Naive thymus-derived CD4-positive, alpha-beta T cell (primary cell): ENCODE results near the gene CWC27. TPM values are rescaled to one million over a fixed set of nuclear protein-coding genes. Genes with fewer than 3 reads are reported as not detected.

ENCODE experiments used
- ATAC-seq: fragments of 150-1000 bp; cut with Tn5 transposase; 2 replicates; pipeline ENCODE4 v1.10.0; 2021; ENCODE audit warnings: mild to moderate bottlenecking, moderate library complexity
- CTCF ChIA-PET: fragments of 350-600 bp; sonication (Branson Sonifier 250); formaldehyde crosslinking; loops from one replicate; lab custom pipeline; 2021; ENCODE audit warnings: antibody characterized with exemption; lab: Charles Lee
- POLR2A ChIA-PET: fragments of 350-600 bp; sonication (Branson Sonifier 250); formaldehyde crosslinking; loops from one replicate; lab custom pipeline; 2021; ENCODE audit warnings: antibody characterized with exemption, inconsistent platforms; lab: Charles Lee
- DNase-seq, 9 donors: peaks; one replicate each; pipeline versions ENCODE4 v3.0.0 to v3.0.0-alpha.2; 2020 to 2022; ENCODE audit warnings: mixed read lengths in 1 of 9
- H3K27ac ChIP-seq: one replicate; pipeline ENCODE4 v1.7.0; 2013; ENCODE audit warnings: mild to moderate bottlenecking, low read depth, low read length, moderate library complexity
- H3K27me3 ChIP-seq, 2 donors: one replicate each; pipeline ENCODE4 v1.7.0; 2013; ENCODE audit warnings: low read length in 2 of 2, mild to moderate bottlenecking in 2 of 2, moderate library complexity in 2 of 2; ENCODE audit not compliant: control insufficient read depth in 2 of 2, insufficient read depth in 2 of 2
- H3K36me3 ChIP-seq, 3 experiments: 1 replicate in 2 of 3; 2 replicates in 1 of 3; pipeline ENCODE4 v1.7.0; 2013; ENCODE audit warnings: low read length in 3 of 3, mild to moderate bottlenecking in 3 of 3, moderate library complexity in 1 of 3; ENCODE audit not compliant: insufficient read depth in 3 of 3, control insufficient read depth in 2 of 3
- H3K4me1 ChIP-seq, 2 donors: one replicate each; pipeline ENCODE4 v1.7.0; 2013; ENCODE audit warnings: low read length in 2 of 2, mild to moderate bottlenecking in 2 of 2, moderate library complexity in 1 of 2; ENCODE audit not compliant: control insufficient read depth in 2 of 2, insufficient read depth in 2 of 2
- H3K4me3 ChIP-seq: 2 replicates; pipeline ENCODE4 v1.7.0; 2013; ENCODE audit warnings: mild to moderate bottlenecking, low read length
- H3K9me3 ChIP-seq, 3 experiments: 1 replicate in 2 of 3; 2 replicates in 1 of 3; pipeline ENCODE4 v1.7.0; 2013; ENCODE audit warnings: low read length in 3 of 3; ENCODE audit not compliant: control insufficient read depth in 2 of 3
- H3K27ac Mint-ChIP-seq, 9 donors: one replicate each; pipeline ENCODE4 v1.8.0; 2020 to 2022; ENCODE audit warnings: mixed read lengths in 9 of 9, mild to moderate bottlenecking in 8 of 9, moderate library complexity in 5 of 9, inconsistent platforms in 2 of 9
- H3K27me3 Mint-ChIP-seq, 5 donors: one replicate each; pipeline ENCODE4 v1.8.0; 2021 to 2022; ENCODE audit warnings: mixed read lengths in 5 of 5, mild to moderate bottlenecking in 1 of 5
- H3K36me3 Mint-ChIP-seq, 5 donors: one replicate each; pipeline ENCODE4 v1.8.0; 2020 to 2022; ENCODE audit warnings: mixed read lengths in 5 of 5, mild to moderate bottlenecking in 3 of 5, inconsistent platforms in 1 of 5
- H3K4me1 Mint-ChIP-seq, 7 donors: one replicate each; pipeline ENCODE4 v1.8.0; 2020 to 2022; ENCODE audit warnings: mixed read lengths in 7 of 7, mild to moderate bottlenecking in 3 of 7, inconsistent platforms in 1 of 7
- H3K4me3 Mint-ChIP-seq, 10 donors: one replicate each; pipeline ENCODE4 v1.8.0; 2020 to 2022; ENCODE audit warnings: mild to moderate bottlenecking in 10 of 10, mixed read lengths in 10 of 10, moderate library complexity in 6 of 10, inconsistent platforms in 2 of 10
- H3K9me3 Mint-ChIP-seq, 11 donors: one replicate each; pipeline ENCODE4 v1.8.0; 2020 to 2022; ENCODE audit warnings: mixed read lengths in 11 of 11, mild to moderate bottlenecking in 4 of 11, inconsistent platforms in 1 of 11, moderate library complexity in 1 of 11
- intact Hi-C, 2 donors: fragments of 100-400 bp; cut with micrococcal nuclease; formaldehyde crosslinking; loops; one replicate each; pipeline ENCODE4 v1.15.1; 2023
- polyA plus RNA-seq, 2 donors: library from polyadenylated mRNA; unstranded; fragments of 300-500 nt; fragmentation: Illumina TruSeq; gene quantifications; one replicate each; pipeline ENCODE4 v1.2.3, GENCODE V29; 2021
- total RNA-seq, 6 experiments: library from RNA in 5 of 6; stranded (reverse) in 5 of 6; gene quantifications; 1 replicate in 5 of 6; 2 replicates in 1 of 6; pipeline ENCODE4 v1.2.3 and lab custom pipeline; 2021 to 2026

The CWC27 gene, protein sequence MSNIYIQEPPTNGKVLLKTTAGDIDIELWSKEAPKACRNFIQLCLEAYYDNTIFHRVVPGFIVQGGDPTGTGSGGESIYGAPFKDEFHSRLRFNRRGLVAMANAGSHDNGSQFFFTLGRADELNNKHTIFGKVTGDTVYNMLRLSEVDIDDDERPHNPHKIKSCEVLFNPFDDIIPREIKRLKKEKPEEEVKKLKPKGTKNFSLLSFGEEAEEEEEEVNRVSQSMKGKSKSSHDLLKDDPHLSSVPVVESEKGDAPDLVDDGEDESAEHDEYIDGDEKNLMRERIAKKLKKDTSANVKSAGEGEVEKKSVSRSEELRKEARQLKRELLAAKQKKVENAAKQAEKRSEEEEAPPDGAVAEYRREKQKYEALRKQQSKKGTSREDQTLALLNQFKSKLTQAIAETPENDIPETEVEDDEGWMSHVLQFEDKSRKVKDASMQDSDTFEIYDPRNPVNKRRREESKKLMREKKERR
- total RNA-seq (10 to 100 TPM; 17.8 to 27.4 (median 21.0) TPM), polyA plus RNA-seq (10 to 100 TPM; 28.4 to 41.8 TPM), total RNA-seq (lab: John Stamatoyannopoulos, UW) (47.8 reads per million, percentile 70 among the genes with 10 or more reads in this experiment)

DNA sequence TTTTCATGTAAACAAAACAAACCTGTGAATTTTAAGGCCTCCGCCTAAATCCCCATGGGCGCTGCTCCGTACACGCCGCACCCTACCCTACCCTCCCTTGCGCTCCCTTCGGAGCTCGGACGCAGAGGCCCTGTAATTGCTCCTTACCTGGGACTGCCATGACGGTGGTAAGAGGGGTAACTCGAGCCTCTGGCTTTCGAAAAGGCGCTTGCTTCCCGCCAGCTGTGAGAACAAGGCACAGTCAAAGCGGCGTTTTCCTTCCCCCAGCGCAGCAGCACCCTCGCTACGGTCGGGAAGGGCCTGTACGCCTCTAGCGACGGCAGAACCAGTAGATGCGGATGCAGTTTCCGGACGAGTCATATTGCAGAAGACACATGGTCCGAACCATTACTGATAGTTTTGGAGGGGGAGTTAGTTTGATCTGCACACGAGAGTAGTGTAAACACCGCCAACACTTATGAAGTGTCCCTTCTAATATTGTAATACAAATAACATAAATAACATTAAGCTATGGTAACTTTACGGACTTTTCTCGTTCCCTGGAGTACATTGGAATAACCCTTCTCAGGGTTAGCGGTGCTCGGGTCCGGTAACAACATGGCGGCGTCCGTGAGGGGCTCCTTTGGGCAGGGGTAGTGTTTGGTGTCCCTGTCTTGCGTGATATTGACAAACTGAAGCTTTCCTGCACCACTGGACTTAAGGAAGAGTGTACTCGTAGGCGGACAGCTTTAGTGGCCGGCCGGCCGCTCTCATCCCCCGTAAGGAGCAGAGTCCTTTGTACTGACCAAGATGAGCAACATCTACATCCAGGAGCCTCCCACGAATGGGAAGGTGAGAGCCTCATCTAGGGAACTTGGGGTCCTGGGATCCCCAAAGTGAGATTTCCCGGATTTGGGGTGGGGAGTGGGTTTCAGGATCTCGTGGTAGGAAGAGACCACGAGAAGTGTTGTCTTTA, at the start of gene CWC27, which contains the start of gene SREK1IP1:
Gene CWC27, plus strand, starts transcription at position 573 of the 955 bp plus-strand sequence. Its CDS starts 217 bp downstream, at position 790.
Gene SREK1IP1, minus strand, starts transcription at position 334 of the 955 bp plus-strand sequence. Its CDS starts 174 bp downstream, at position 160.
- peaks cover 21 to 37% of the 10 kb centered on the region in 2 donors for H3K4me1 ChIP-seq
- no peaks in the 10 kb centered on the region for H3K27me3 Mint-ChIP-seq
- H3K36me3 Mint-ChIP-seq, result peaks cover 4 to 11% (median 5%) of the 10 kb centered on the region in 5 donors
- H3K9me3 ChIP-seq, result no peaks in the 10 kb centered on the region
- ChIA-PET CTCF (interaction anchor here (0.6 to 2.0 kb wide), 3 partner anchors 10 to 715 kb away, joined by 3 to 5 read pairs (median 3); no protein-coding TSS in a partner anchor), POLR2A (interaction anchor here (0.5 to 2.0 kb wide), 11 partner anchors 9 to 1392 kb away, joined by 3 to 10 read pairs (median 3); partner anchors contain the start of genes CENPK, PPWD1, SHLD3 and TRAPPC13)
- peaks cover 0 to 11% (median 0%) of the 10 kb centered on the region in 3 experiments for H3K36me3 ChIP-seq
- intact Hi-C loops, result loop anchor here (1.0 to 5.0 kb wide), 11 partner anchors 16 to 1374 kb away; partner anchors contain the start of genes CENPK (in 2 of the 2), PPWD1 (in 2 of the 2), TRIM23 (in 2 of the 2) and ERBIN (in 1 of the 2)
- H3K27ac ChIP-seq, result peak within 1 kb of the TSS; percentile 88
- ATAC-seq, result peak; percentile 98
- no peaks in the 10 kb centered on the region for H3K9me3 Mint-ChIP-seq
- H3K4me3 Mint-ChIP-seq, result peak within 1 kb of the TSS; percentile 94 to 100 (median 99)
- DNase-seq, result peak; percentile 65 to 88 (median 83)
- H3K27me3 ChIP-seq, result no peaks in the 10 kb centered on the region
- peak within 1 kb of the TSS; percentile 90 for H3K4me3 ChIP-seq
- peak within 1 kb of the TSS; percentile 96 to 100 (median 98) for H3K27ac Mint-ChIP-seq
- H3K4me1 Mint-ChIP-seq, result peaks cover 34 to 80% (median 77%) of the 10 kb centered on the region in 7 donors

DNA sequence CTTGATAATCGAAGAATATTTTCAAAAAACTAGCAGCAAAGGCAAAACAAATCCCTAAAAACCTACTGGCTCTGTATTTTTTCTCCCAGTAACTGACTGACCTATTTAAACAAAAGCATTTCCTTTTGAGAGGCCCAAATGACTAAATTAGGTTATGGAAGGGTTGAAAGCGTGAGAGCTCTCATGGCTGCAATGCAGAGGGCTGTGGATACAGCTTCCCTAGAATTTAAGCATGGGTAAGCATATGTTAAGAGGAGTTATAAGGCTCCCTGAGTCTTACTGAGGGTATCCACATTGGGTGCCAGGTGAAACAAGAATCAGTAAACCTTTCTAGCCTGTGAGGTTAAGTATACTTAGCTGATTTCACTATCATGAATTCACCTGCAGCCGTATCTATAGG, 46.1 kb upstream of the CWC27 start:
- Histone ChIP-seq H3K9me3 (no peaks in the 10 kb centered on the region), H3K27ac (no peak overlapping the region), H3K4me3 (no peak overlapping the region), H3K27me3 (no peaks in the 10 kb centered on the region), H3K4me1 (no peaks in the 10 kb centered on the region), H3K36me3 (peaks cover 0 to 16% (median 0%) of the 10 kb centered on the region in 3 experiments)
- ATAC-seq (no peak), DNase-seq (no peak)
- CTCF ChIA-PET, result no interaction called here
- Mint-ChIP-seq H3K4me3 (no peak overlapping the region), H3K36me3 (peaks cover 0 to 32% (median 25%) of the 10 kb centered on the region in 5 donors), H3K4me1 (peaks cover 0 to 4% (median 0%) of the 10 kb centered on the region in 7 donors), H3K27me3 (no peaks in the 10 kb centered on the region), H3K27ac (no peak overlapping the region), H3K9me3 (peaks cover 0 to 6% (median 0%) of the 10 kb centered on the region in 11 donors)
- intact Hi-C loops, result no loop called here
- POLR2A ChIA-PET, result no interaction called here

DNA sequence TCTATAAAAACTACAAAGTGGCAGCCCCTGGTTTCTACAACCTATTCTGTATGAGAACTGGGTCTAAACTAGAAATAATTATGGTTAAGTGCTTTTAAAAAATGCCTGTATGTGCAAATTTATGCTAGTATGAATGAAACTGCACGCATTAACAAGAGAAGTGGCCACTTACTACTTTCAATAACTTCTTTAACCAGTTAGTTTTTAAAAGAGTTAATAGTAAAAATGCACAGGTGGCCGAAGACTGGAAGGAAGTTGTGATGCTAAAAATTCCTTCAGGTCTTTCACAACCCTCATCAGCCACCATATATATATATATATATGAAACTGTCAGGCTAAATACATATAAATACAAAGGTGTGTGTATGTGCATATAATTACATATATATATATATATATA, 41.6 kb upstream of the CWC27 start:
- no peaks in the 10 kb centered on the region for H3K27me3 ChIP-seq
- ChIA-PET POLR2A (no interaction called here), CTCF (no interaction called here)
- H3K4me3 ChIP-seq, result no peak overlapping the region
- H3K27ac Mint-ChIP-seq, result no peak overlapping the region
- ATAC-seq, result no peak
- H3K4me3 Mint-ChIP-seq, result no peak overlapping the region
- H3K27ac ChIP-seq, result no peak overlapping the region
- H3K36me3 ChIP-seq, result peaks cover 0 to 16% (median 0%) of the 10 kb centered on the region in 3 experiments
- no peaks in the 10 kb centered on the region for H3K9me3 Mint-ChIP-seq
- H3K27me3 Mint-ChIP-seq, result no peaks in the 10 kb centered on the region
- H3K9me3 ChIP-seq, result no peaks in the 10 kb centered on the region
- peaks cover 20 to 52% (median 38%) of the 10 kb centered on the region in 5 donors for H3K36me3 Mint-ChIP-seq
- no peak for DNase-seq
- H3K4me1 ChIP-seq, result no peaks in the 10 kb centered on the region
- H3K4me1 Mint-ChIP-seq, result peaks cover 0 to 7% (median 0%) of the 10 kb centered on the region in 7 donors
- intact Hi-C loops, result no loop called here

DNA sequence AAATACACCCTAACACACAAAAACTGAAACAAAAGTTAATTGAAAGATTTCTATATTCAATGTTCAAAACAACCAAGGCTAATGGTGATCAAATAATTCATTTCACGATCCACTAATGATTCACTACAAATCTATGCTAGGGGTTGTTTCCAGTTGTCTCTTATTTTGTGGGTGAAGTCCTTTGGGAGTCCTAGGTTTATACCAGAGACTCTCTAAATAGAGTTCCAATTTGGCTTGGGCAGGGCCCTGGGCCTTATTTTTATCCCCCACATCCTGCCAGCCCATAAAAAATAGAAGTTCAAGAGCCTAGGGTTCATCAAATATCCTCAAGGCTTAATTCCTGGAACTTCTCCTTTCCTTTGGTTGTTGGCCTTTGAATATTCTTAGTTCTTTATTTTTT, 26.3 kb upstream of the CWC27 start:
- peaks cover 0 to 14% (median 4%) of the 10 kb centered on the region in 7 donors for H3K4me1 Mint-ChIP-seq
- CTCF ChIA-PET, result no interaction called here
- intact Hi-C loops, result no loop called here
- POLR2A ChIA-PET, result no interaction called here
- Histone ChIP-seq H3K27me3 (no peaks in the 10 kb centered on the region), H3K4me1 (no peaks in the 10 kb centered on the region), H3K27ac (no peak overlapping the region), H3K4me3 (no peak overlapping the region), H3K36me3 (peaks cover 0 to 22% (median 0%) of the 10 kb centered on the region in 3 experiments), H3K9me3 (no peaks in the 10 kb centered on the region)
- peaks cover 3 to 43% (median 15%) of the 10 kb centered on the region in 5 donors for H3K36me3 Mint-ChIP-seq
- H3K9me3 Mint-ChIP-seq, result no peaks in the 10 kb centered on the region
- no peak overlapping the region for H3K27ac Mint-ChIP-seq
- DNase-seq (no peak), ATAC-seq (no peak)
- H3K4me3 Mint-ChIP-seq, result no peak overlapping the region
- no peaks in the 10 kb centered on the region for H3K27me3 Mint-ChIP-seq

DNA sequence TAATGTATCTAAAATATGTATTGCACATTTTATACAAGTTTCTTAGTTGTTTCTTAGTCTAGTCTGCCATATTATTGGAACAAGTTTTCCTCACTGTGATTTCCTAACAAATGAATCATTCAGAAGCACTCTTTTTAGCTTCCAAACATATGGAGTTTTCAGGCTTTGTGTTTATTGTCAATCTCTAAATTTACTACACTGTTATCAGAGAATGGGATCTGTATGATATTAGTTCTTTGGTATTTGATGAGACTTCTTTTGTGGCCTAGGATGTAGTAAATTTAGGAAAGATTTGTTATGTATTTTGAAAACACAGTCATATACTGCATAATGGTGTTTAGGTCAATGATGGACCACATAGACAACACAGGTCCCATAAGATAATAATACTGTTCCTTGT, 25.9 kb upstream of the CWC27 start:
- CTCF ChIA-PET, result no interaction called here
- no peak overlapping the region for H3K27ac ChIP-seq
- Mint-ChIP-seq H3K4me3 (no peak overlapping the region), H3K9me3 (no peaks in the 10 kb centered on the region), H3K4me1 (peaks cover 0 to 14% (median 4%) of the 10 kb centered on the region in 7 donors), H3K27me3 (no peaks in the 10 kb centered on the region), H3K27ac (no peak overlapping the region), H3K36me3 (peaks cover 3 to 39% (median 14%) of the 10 kb centered on the region in 5 donors)
- no peaks in the 10 kb centered on the region for H3K27me3 ChIP-seq
- POLR2A ChIA-PET, result no interaction called here
- peaks cover 0 to 22% (median 0%) of the 10 kb centered on the region in 3 experiments for H3K36me3 ChIP-seq
- intact Hi-C loops, result no loop called here
- DNase-seq, result no peak
- H3K4me3 ChIP-seq, result no peak overlapping the region
- no peaks in the 10 kb centered on the region for H3K9me3 ChIP-seq
- no peak for ATAC-seq
- H3K4me1 ChIP-seq, result no peaks in the 10 kb centered on the region

DNA sequence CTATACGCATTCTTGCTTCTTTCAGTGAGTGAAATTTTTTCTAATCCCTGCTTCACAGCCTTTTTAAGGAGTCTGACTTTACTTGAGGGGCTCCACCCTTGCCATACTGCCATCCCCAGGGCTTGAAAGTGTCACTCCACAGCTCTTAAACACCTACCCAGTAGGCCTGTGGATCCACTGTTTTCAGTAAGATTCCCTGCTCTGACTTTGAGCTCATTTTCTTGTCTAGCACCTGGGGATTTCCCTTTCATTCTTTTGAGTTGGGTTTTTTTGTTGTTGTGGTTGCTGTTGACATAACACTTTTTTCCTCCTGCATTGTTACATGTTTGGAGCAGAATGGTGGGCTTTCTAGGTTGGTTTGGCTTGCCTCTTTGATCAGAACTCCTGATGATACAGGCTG, 23.8 kb upstream of the CWC27 start:
- no peaks in the 10 kb centered on the region for H3K27me3 Mint-ChIP-seq
- Histone ChIP-seq H3K4me1 (no peaks in the 10 kb centered on the region), H3K36me3 (peaks cover 0 to 4% (median 0%) of the 10 kb centered on the region in 3 experiments), H3K9me3 (no peaks in the 10 kb centered on the region), H3K27me3 (no peaks in the 10 kb centered on the region), H3K27ac (no peak overlapping the region), H3K4me3 (no peak overlapping the region)
- ChIA-PET POLR2A (no interaction called here), CTCF (no interaction called here)
- H3K27ac Mint-ChIP-seq, result no peak overlapping the region
- no peak for DNase-seq
- intact Hi-C loops, result no loop called here
- peaks cover 0 to 20% (median 4%) of the 10 kb centered on the region in 7 donors for H3K4me1 Mint-ChIP-seq
- no peak overlapping the region for H3K4me3 Mint-ChIP-seq
- peaks cover 5 to 31% (median 8%) of the 10 kb centered on the region in 5 donors for H3K36me3 Mint-ChIP-seq
- ATAC-seq, result no peak
- H3K9me3 Mint-ChIP-seq, result peaks cover 0 to 1% (median 0%) of the 10 kb centered on the region in 11 donors
